Liver (tissue), 9 donors: Measurements from ENCODE around the gene SLC2A8. TPM values are rescaled to one million over a fixed set of nuclear protein-coding genes. Genes with fewer than 3 reads are reported as not detected.

Experiments
- DNase-seq: peaks from one replicate; pipeline ENCODE4 v3.0.0-alpha.2; 2017; ENCODE audit warnings: low spot score
- H3K27ac ChIP-seq, 2 donors: one replicate each; pipeline ENCODE4 v1.7.0; 2013; ENCODE audit warnings: inconsistent platforms in 2 of 2, low read length in 2 of 2, control low read depth in 1 of 2, low read depth in 1 of 2, mild to moderate bottlenecking in 1 of 2
- H3K27me3 ChIP-seq, 4 donors: one replicate each; pipeline versions ENCODE4 v1.6.1 to v1.7.0; 2013; ENCODE audit warnings: low read length in 3 of 4, inconsistent platforms in 1 of 4, mild to moderate bottlenecking in 1 of 4, moderate library complexity in 1 of 4; ENCODE audit not compliant: control insufficient read depth in 4 of 4, insufficient read depth in 4 of 4
- H3K36me3 ChIP-seq, 4 donors: one replicate each; pipeline versions ENCODE4 v1.6.1 to v1.7.0; 2013; ENCODE audit warnings: low read length in 3 of 4, mild to moderate bottlenecking in 3 of 4, low read depth in 1 of 4, moderate library complexity in 1 of 4; ENCODE audit not compliant: control insufficient read depth in 4 of 4, insufficient read depth in 3 of 4
- H3K4me1 ChIP-seq, 4 donors: one replicate each; pipeline versions ENCODE4 v1.6.1 to v1.7.0; 2013; ENCODE audit warnings: low read length in 3 of 4, mild to moderate bottlenecking in 3 of 4, moderate library complexity in 1 of 4; ENCODE audit not compliant: control insufficient read depth in 4 of 4, insufficient read depth in 4 of 4
- H3K4me3 ChIP-seq, 3 donors: one replicate each; pipeline versions ENCODE4 v1.6.1 to v1.7.0; 2013; ENCODE audit warnings: low read length in 3 of 3, control low read depth in 1 of 3, low read depth in 1 of 3, mild to moderate bottlenecking in 1 of 3
- H3K9ac ChIP-seq, 2 donors: one replicate each; pipeline ENCODE4 v1.7.0; 2013; ENCODE audit warnings: low read length in 2 of 2, mild to moderate bottlenecking in 2 of 2, moderate library complexity in 2 of 2, control low read depth in 1 of 2, low read depth in 1 of 2
- H3K9me3 ChIP-seq, 4 donors: one replicate each; pipeline versions ENCODE4 v1.6.1 to v1.7.0; 2013; ENCODE audit warnings: low read length in 3 of 4; ENCODE audit not compliant: control insufficient read depth in 4 of 4
- EGR1 ChIP-seq, 2 donors: IDR thresholded peaks; 2 replicates each; pipeline ENCODE4 v1.6.1; 2016 to 2018; ENCODE audit warnings: antibody characterized with exemption in 2 of 2, low read depth in 2 of 2
- FOXA1 ChIP-seq: IDR thresholded peaks from 2 replicates; pipeline ENCODE4 v1.6.1; 2016; ENCODE audit warnings: antibody characterized with exemption
- FOXA2 ChIP-seq: IDR thresholded peaks from 2 replicates; pipeline ENCODE4 v1.6.1; 2016; ENCODE audit warnings: antibody characterized with exemption
- GABPA ChIP-seq, 2 donors: IDR thresholded peaks in 1 of 2; conservative IDR thresholded peaks in 1 of 2; 2 replicates each; pipeline ENCODE4 v1.6.1; 2016; ENCODE audit warnings: antibody characterized with exemption in 2 of 2, mild to moderate bottlenecking in 1 of 2, moderate library complexity in 1 of 2
- HNF4G ChIP-seq: IDR thresholded peaks from 2 replicates; pipeline ENCODE4 v1.6.1; 2016; ENCODE audit warnings: antibody characterized with exemption
- NR2F2 ChIP-seq: IDR thresholded peaks from 2 replicates; pipeline ENCODE4 v1.6.1; 2016; ENCODE audit warnings: antibody characterized with exemption
- RAD21 ChIP-seq, 2 donors: IDR thresholded peaks; 2 replicates each; pipeline ENCODE4 v1.6.1; 2016; ENCODE audit warnings: antibody characterized with exemption in 2 of 2, mild to moderate bottlenecking in 2 of 2
- REST ChIP-seq: IDR thresholded peaks from 2 replicates; pipeline ENCODE4 v1.6.1; 2016; ENCODE audit warnings: antibody characterized with exemption, mild to moderate bottlenecking
- RXRA ChIP-seq, 2 donors: IDR thresholded peaks; 2 replicates each; pipeline ENCODE4 v1.6.1; 2017 to 2018; ENCODE audit warnings: antibody characterized with exemption in 2 of 2, mild to moderate bottlenecking in 1 of 2
- SP1 ChIP-seq: IDR thresholded peaks from 2 replicates; pipeline ENCODE4 v1.6.1; 2018; ENCODE audit warnings: antibody characterized with exemption, mild to moderate bottlenecking
- TAF1 ChIP-seq: conservative IDR thresholded peaks from 2 replicates; pipeline ENCODE4 v1.6.1; 2016; ENCODE audit warnings: antibody characterized with exemption, mild to moderate bottlenecking
- YY1 ChIP-seq: IDR thresholded peaks from 2 replicates; pipeline ENCODE4 v1.6.1; 2016; ENCODE audit warnings: antibody characterized with exemption, mild to moderate bottlenecking
- ZBTB33 ChIP-seq: IDR thresholded peaks from 2 replicates; pipeline ENCODE4 v1.6.1; 2016; ENCODE audit warnings: antibody characterized with exemption
- WGBS: extraction: QIAGEN DNeasy Blood & Tissue Kit; methylation state at CpG from one replicate; pipeline ENCODE4 v1.1.7; 2013; 5-methylcytosine and 5-hydroxymethylcytosine counted together
- polyA plus RNA-seq, 2 donors: library from polyadenylated mRNA; stranded (reverse) in 1 of 2; unstranded in 1 of 2; fragments of 200-250 nt in 1 of 2; fragments of >200 nt in 1 of 2; fragmentation: Nextera tagmentation in 1 of 2; extraction: Ambion mirVana in 1 of 2; gene quantifications; one replicate each; pipeline versions ENCODE4 v1.2.1 to v1.2.3, GENCODE V29; 2013 to 2015
- total RNA-seq, 2 donors: library from RNA; depleted of rRNA; stranded (reverse); fragments of >200 nt; gene quantifications; one replicate each; pipeline ENCODE4 v1.2.3, GENCODE V29; 2014
- TF ChIP-seq, protein P1 (sequence below): IDR thresholded peaks from 2 replicates; pipeline ENCODE4 v1.6.1; 2016; ENCODE audit warnings: antibody characterized with exemption
- TF ChIP-seq, protein P2 (sequence below): IDR thresholded peaks from 2 replicates; pipeline ENCODE4 v1.6.1; 2016; ENCODE audit warnings: antibody characterized with exemption
- TF ChIP-seq, protein P3 (sequence below): fragments of 150-350 bp; IDR thresholded peaks from 2 replicates; pipeline ENCODE4 v1.5.1; 2017; ENCODE audit warnings: improper control_type of control experiment, low read depth, low read length; ENCODE audit not compliant: missing input control
- donor health status: healthy.
- donor health status: healthy.
- donor health status: healthy.
- donor health status: healthy.
- donor health status: healthy.

SLC2A8 gene
- total and polyA plus RNA-seq, 4 donors = 10.9 to 24.5 (median 19.9) TPM

GRCh38 chr9:127445851-127446712 is 49.1 kb downstream of the SLC2A8 start:
- Histone ChIP-seq H3K4me1 (peaks cover 5 to 25% (median 21%) of the 10 kb centered on the region in 4 donors), H3K9ac (no peak overlapping the region), H3K36me3 (peaks cover 17 to 66% (median 54%) of the 10 kb centered on the region in 4 donors), H3K27ac (peak overlapping the region in 1 of 2 donors; percentile 27), H3K9me3 (peaks cover 8 to 11% (median 10%) of the 10 kb centered on the region in 4 donors), H3K4me3 (no peak overlapping the region), H3K27me3 (no peaks in the 10 kb centered on the region)
- 84% methylated on average over 4 of the region's 4 CpGs for WGBS
- no peak for DNase-seq
- TF ChIP-seq GABPA (IDR thresholded peaks at IDR 0.05 in 1 of 2, conservative IDR thresholded peaks at IDR 0.05 in 1 of 2) = no peak
- no peak for TF ChIP-seq ZBTB33
- TF ChIP-seq, protein P1, sequence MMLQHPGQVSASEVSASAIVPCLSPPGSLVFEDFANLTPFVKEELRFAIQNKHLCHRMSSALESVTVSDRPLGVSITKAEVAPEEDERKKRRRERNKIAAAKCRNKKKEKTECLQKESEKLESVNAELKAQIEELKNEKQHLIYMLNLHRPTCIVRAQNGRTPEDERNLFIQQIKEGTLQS = no peak
- no peak for TF ChIP-seq FOXA2
- TF ChIP-seq TAF1 = no peak
- TF ChIP-seq FOXA1 = no peak
- TF ChIP-seq YY1 = no peak
- TF ChIP-seq NR2F2 = no peak
- no peak for TF ChIP-seq SP1
- TF ChIP-seq EGR1 (IDR thresholded peaks at IDR 0.05; ENCODE audit: low read depth in 2 of 2) = no peak
- TF ChIP-seq REST = no peak

GRCh38 chr9:127446713-127447415 is 49.9 kb downstream of the SLC2A8 start:
- H3K9me3 ChIP-seq = peaks cover 8 to 11% (median 10%) of the 10 kb centered on the region in 4 donors
- H3K4me3 ChIP-seq = no peak overlapping the region
- TF ChIP-seq, protein P2, sequence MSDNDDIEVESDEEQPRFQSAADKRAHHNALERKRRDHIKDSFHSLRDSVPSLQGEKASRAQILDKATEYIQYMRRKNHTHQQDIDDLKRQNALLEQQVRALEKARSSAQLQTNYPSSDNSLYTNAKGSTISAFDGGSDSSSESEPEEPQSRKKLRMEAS = no peak
- TF ChIP-seq FOXA2 (no peak), FOXA1 (no peak), HNF4G (no peak), GABPA (IDR thresholded peaks at IDR 0.05 in 1 of 2, conservative IDR thresholded peaks at IDR 0.05 in 1 of 2) (no peak), RAD21 (IDR thresholded peaks at IDR 0.05) (no peak), EGR1 (IDR thresholded peaks at IDR 0.05; ENCODE audit: low read depth in 2 of 2) (no peak), NR2F2 (no peak), RXRA (IDR thresholded peaks at IDR 0.05) (no peak), ZBTB33 (no peak), YY1 (no peak), TAF1 (no peak), SP1 (no peak)
- TF ChIP-seq, protein P3, sequence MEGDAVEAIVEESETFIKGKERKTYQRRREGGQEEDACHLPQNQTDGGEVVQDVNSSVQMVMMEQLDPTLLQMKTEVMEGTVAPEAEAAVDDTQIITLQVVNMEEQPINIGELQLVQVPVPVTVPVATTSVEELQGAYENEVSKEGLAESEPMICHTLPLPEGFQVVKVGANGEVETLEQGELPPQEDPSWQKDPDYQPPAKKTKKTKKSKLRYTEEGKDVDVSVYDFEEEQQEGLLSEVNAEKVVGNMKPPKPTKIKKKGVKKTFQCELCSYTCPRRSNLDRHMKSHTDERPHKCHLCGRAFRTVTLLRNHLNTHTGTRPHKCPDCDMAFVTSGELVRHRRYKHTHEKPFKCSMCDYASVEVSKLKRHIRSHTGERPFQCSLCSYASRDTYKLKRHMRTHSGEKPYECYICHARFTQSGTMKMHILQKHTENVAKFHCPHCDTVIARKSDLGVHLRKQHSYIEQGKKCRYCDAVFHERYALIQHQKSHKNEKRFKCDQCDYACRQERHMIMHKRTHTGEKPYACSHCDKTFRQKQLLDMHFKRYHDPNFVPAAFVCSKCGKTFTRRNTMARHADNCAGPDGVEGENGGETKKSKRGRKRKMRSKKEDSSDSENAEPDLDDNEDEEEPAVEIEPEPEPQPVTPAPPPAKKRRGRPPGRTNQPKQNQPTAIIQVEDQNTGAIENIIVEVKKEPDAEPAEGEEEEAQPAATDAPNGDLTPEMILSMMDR = no peak
- no peak overlapping the region for H3K27ac ChIP-seq
- DNase-seq = no peak
- 94% methylated on average over 7 of the region's 7 CpGs for WGBS
- peaks cover 5 to 28% (median 22%) of the 10 kb centered on the region in 4 donors for H3K4me1 ChIP-seq
- H3K27me3 ChIP-seq = no peaks in the 10 kb centered on the region
- peaks cover 17 to 66% (median 51%) of the 10 kb centered on the region in 4 donors for H3K36me3 ChIP-seq
- no peak overlapping the region for H3K9ac ChIP-seq
